Liver (tissue), 3 donors: ENCODE data around the gene TEX264.

Source experiments
- EGR1 ChIP-seq, 2 donors: IDR thresholded peaks; 2 replicates each; pipeline ENCODE4 v1.6.1; 2016 to 2018; ENCODE audit warnings: antibody characterized with exemption in 2 of 2, low read depth in 2 of 2
- FOXA1 ChIP-seq: IDR thresholded peaks from 2 replicates; pipeline ENCODE4 v1.6.1; 2016; ENCODE audit warnings: antibody characterized with exemption
- JUND ChIP-seq, 2 donors: IDR thresholded peaks; 2 replicates each; pipeline ENCODE4 v1.6.1; 2016; ENCODE audit warnings: antibody characterized with exemption in 2 of 2
- RAD21 ChIP-seq, 2 donors: IDR thresholded peaks; 2 replicates each; pipeline ENCODE4 v1.6.1; 2016; ENCODE audit warnings: antibody characterized with exemption in 2 of 2, mild to moderate bottlenecking in 2 of 2
- RXRA ChIP-seq, 2 donors: IDR thresholded peaks; 2 replicates each; pipeline ENCODE4 v1.6.1; 2017 to 2018; ENCODE audit warnings: antibody characterized with exemption in 2 of 2, mild to moderate bottlenecking in 1 of 2
- SP1 ChIP-seq: IDR thresholded peaks from 2 replicates; pipeline ENCODE4 v1.6.1; 2018; ENCODE audit warnings: antibody characterized with exemption, mild to moderate bottlenecking
- TAF1 ChIP-seq: conservative IDR thresholded peaks from 2 replicates; pipeline ENCODE4 v1.6.1; 2016; ENCODE audit warnings: antibody characterized with exemption, mild to moderate bottlenecking
- TF ChIP-seq, protein P1 (sequence below): fragments of 150-350 bp; IDR thresholded peaks from 2 replicates; pipeline ENCODE4 v1.5.1; 2017; ENCODE audit warnings: improper control_type of control experiment, low read depth, low read length; ENCODE audit not compliant: missing input control
- TF ChIP-seq, protein P2 (sequence below): IDR thresholded peaks from 2 replicates; pipeline ENCODE4 v1.6.1; 2016; ENCODE audit warnings: antibody characterized with exemption
- TF ChIP-seq, protein P3 (sequence below): IDR thresholded peaks from 2 replicates; pipeline ENCODE4 v1.6.1; 2016; ENCODE audit warnings: antibody characterized with exemption
- donor health status: healthy.
- donor health status: healthy.

DNA sequence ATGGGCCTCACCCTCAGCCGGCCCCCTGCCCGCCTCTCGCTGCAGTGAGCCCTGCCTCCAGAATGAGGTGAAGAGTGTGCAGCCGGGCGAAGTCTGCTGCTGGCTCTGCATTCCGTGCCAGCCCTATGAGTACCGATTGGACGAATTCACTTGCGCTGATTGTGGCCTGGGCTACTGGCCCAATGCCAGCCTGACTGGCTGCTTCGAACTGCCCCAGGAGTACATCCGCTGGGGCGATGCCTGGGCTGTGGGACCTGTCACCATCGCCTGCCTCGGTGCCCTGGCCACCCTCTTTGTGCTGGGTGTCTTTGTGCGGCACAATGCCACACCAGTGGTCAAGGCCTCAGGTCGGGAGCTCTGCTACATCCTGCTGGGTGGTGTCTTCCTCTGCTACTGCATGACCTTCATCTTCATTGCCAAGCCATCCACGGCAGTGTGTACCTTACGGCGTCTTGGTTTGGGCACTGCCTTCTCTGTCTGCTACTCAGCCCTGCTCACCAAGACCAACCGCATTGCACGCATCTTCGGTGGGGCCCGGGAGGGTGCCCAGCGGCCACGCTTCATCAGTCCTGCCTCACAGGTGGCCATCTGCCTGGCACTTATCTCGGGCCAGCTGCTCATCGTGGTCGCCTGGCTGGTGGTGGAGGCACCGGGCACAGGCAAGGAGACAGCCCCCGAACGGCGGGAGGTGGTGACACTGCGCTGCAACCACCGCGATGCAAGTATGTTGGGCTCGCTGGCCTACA lies 44.4 kb downstream of the TEX264 start:
- TF ChIP-seq, protein P1, sequence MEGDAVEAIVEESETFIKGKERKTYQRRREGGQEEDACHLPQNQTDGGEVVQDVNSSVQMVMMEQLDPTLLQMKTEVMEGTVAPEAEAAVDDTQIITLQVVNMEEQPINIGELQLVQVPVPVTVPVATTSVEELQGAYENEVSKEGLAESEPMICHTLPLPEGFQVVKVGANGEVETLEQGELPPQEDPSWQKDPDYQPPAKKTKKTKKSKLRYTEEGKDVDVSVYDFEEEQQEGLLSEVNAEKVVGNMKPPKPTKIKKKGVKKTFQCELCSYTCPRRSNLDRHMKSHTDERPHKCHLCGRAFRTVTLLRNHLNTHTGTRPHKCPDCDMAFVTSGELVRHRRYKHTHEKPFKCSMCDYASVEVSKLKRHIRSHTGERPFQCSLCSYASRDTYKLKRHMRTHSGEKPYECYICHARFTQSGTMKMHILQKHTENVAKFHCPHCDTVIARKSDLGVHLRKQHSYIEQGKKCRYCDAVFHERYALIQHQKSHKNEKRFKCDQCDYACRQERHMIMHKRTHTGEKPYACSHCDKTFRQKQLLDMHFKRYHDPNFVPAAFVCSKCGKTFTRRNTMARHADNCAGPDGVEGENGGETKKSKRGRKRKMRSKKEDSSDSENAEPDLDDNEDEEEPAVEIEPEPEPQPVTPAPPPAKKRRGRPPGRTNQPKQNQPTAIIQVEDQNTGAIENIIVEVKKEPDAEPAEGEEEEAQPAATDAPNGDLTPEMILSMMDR, result no peak
- TF ChIP-seq SP1 (no peak), FOXA1 (no peak), RXRA (IDR thresholded peaks at IDR 0.05) (no peak), TAF1 (no peak), EGR1 (IDR thresholded peaks at IDR 0.05; ENCODE audit: low read depth in 2 of 2) (no peak), JUND (IDR thresholded peaks at IDR 0.05) (no peak), RAD21 (IDR thresholded peaks at IDR 0.05) (no peak)
- TF ChIP-seq, protein P2, sequence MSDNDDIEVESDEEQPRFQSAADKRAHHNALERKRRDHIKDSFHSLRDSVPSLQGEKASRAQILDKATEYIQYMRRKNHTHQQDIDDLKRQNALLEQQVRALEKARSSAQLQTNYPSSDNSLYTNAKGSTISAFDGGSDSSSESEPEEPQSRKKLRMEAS, result no peak
- TF ChIP-seq, protein P3, sequence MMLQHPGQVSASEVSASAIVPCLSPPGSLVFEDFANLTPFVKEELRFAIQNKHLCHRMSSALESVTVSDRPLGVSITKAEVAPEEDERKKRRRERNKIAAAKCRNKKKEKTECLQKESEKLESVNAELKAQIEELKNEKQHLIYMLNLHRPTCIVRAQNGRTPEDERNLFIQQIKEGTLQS, result no peak
